B cell (primary cell): ENCODE results near the gene PAM. TPM values are rescaled to one million over a fixed set of nuclear protein-coding genes. Genes with fewer than 3 reads are reported as not detected.

ENCODE experiments used
- ATAC-seq: fragments of 200-7000 bp; cut with Tn5 transposase; one replicate; pipeline ENCODE4 v1.10.0; 2021; ENCODE audit warnings: low read depth, mild to moderate bottlenecking, moderate number of reproducible peaks, moderate library complexity
- CTCF ChIA-PET: fragments of 350-600 bp; sonication (Branson Sonifier 250); formaldehyde crosslinking; loops from one replicate; lab custom pipeline; 2021; ENCODE audit warnings: antibody characterized with exemption, inconsistent platforms; lab: Charles Lee
- POLR2A ChIA-PET: fragments of 350-600 bp; sonication (Branson Sonifier 250); formaldehyde crosslinking; loops from one replicate; lab custom pipeline; 2021; ENCODE audit warnings: antibody characterized with exemption; lab: Charles Lee
- DNase-seq: peaks from one replicate; pipeline ENCODE4 v3.0.0; 2013
- H2AFZ ChIP-seq: 2 replicates; pipeline ENCODE4 v1.6.1; 2012; ENCODE audit warnings: mild to moderate bottlenecking, low read depth, low read length; ENCODE audit not compliant: insufficient read depth, poor library complexity, severe bottlenecking
- H3K27ac ChIP-seq, 2 donors: 1 replicate in 1 of 2; 2 replicates in 1 of 2; pipeline ENCODE4 v1.5.1; 2012 to 2013; ENCODE audit warnings: low read length in 2 of 2, mild to moderate bottlenecking in 2 of 2, moderate library complexity in 1 of 2
- H3K27me3 ChIP-seq, 4 experiments: fragments of 200-600 bp in 1 of 4; sonication (generic) in 1 of 4; replicated peaks in 1 of 4; 1 replicate in 2 of 4; 2 replicates in 2 of 4; pipeline versions ENCODE4 v1.6.1 to v1.7.0; 2013 to 2016; ENCODE audit warnings: low read length in 3 of 4, mild to moderate bottlenecking in 2 of 4, mixed read lengths in 1 of 4, moderate library complexity in 1 of 4; ENCODE audit not compliant: insufficient read depth in 4 of 4, control insufficient read depth in 3 of 4; ENCODE audit errors: control extremely low read depth in 1 of 4
- H3K36me3 ChIP-seq, 2 experiments: replicated peaks in 1 of 2; 1 replicate in 1 of 2; 2 replicates in 1 of 2; pipeline versions ENCODE4 v1.6.1 to v1.7.1; 2013; ENCODE audit warnings: low read length in 1 of 2; ENCODE audit not compliant: insufficient read depth in 2 of 2, control insufficient read depth in 1 of 2; ENCODE audit errors: control extremely low read depth in 1 of 2, extremely low read depth in 1 of 2
- H3K4me1 ChIP-seq, 2 donors: fragments of 200-600 bp in 1 of 2; sonication (generic) in 1 of 2; 1 replicate in 1 of 2; 2 replicates in 1 of 2; pipeline versions ENCODE4 v1.5.1 to v1.6.1; 2013 to 2017; ENCODE audit warnings: low read length in 2 of 2; ENCODE audit not compliant: control insufficient read depth in 2 of 2, insufficient read depth in 2 of 2
- H3K4me2 ChIP-seq: replicated peaks from 2 replicates; pipeline ENCODE3; 2012; ENCODE audit warnings: mild to moderate bottlenecking, low read depth, low read length; ENCODE audit not compliant: poor library complexity, severe bottlenecking
- H3K4me3 ChIP-seq, 5 experiments: fragments of 200-600 bp in 1 of 5; sonication (generic) in 1 of 5; 1 replicate in 3 of 5; 2 replicates in 2 of 5; pipeline versions ENCODE4 v1.5.1 to v1.7.0; 2011 to 2016; ENCODE audit warnings: low read length in 4 of 5, mild to moderate bottlenecking in 4 of 5, low read depth in 2 of 5, control low read depth in 1 of 5, moderate library complexity in 1 of 5; ENCODE audit not compliant: insufficient read depth in 1 of 5; ENCODE audit errors: control extremely low read depth in 1 of 5, extremely low read depth in 1 of 5
- H3K79me2 ChIP-seq: fragments of 200-600 bp; sonication (generic); one replicate; pipeline ENCODE4 v1.6.0; 2016; ENCODE audit warnings: low read length; ENCODE audit not compliant: control insufficient read depth, insufficient read depth
- H3K9ac ChIP-seq: fragments of 200-600 bp; sonication (generic); 2 replicates; pipeline ENCODE4 v1.6.1; 2017; ENCODE audit warnings: mild to moderate bottlenecking, low read length, moderate library complexity
- H3K9me3 ChIP-seq, 3 donors: one replicate each; pipeline versions ENCODE4 v1.6.1 to v1.7.1; 2013; ENCODE audit warnings: low read length in 2 of 3; ENCODE audit not compliant: control insufficient read depth in 2 of 3, insufficient read depth in 1 of 3; ENCODE audit errors: control extremely low read depth in 1 of 3
- H4K20me1 ChIP-seq: 2 replicates; pipeline ENCODE4 v1.6.0; 2012; ENCODE audit warnings: mild to moderate bottlenecking, low read length; ENCODE audit not compliant: insufficient read depth, control insufficient read depth, poor library complexity, severe bottlenecking
- H3K27ac Mint-ChIP-seq: one replicate; pipeline ENCODE4 v1.8.0; 2021; ENCODE audit warnings: mixed read lengths
- H3K27me3 Mint-ChIP-seq: one replicate; pipeline ENCODE4 v1.8.0; 2021; ENCODE audit warnings: mixed read lengths
- H3K4me1 Mint-ChIP-seq: one replicate; pipeline ENCODE4 v1.8.0; 2021; ENCODE audit warnings: mixed read lengths
- H3K4me3 Mint-ChIP-seq: one replicate; pipeline ENCODE4 v1.8.0; 2021; ENCODE audit warnings: mixed read lengths
- H3K9me3 Mint-ChIP-seq: one replicate; pipeline ENCODE4 v1.8.0; 2022; ENCODE audit warnings: mixed read lengths; ENCODE audit not compliant: insufficient read depth
- EZH2 ChIP-seq: IDR thresholded peaks from 2 replicates; pipeline ENCODE4 v1.6.1; 2012; ENCODE audit warnings: borderline replicate concordance, low read depth, mild to moderate bottlenecking, moderate library complexity, low read length; ENCODE audit not compliant: insufficient read depth, poor library complexity, severe bottlenecking
- WGBS: methylation state at CpG from one replicate; pipeline ENCODE4 v1.1.5; 2013; ENCODE audit warnings: missing lambda C conversion rate; ENCODE audit not compliant: insufficient coverage; 5-methylcytosine and 5-hydroxymethylcytosine counted together
- intact Hi-C: fragments of 100-400 bp; cut with micrococcal nuclease; formaldehyde crosslinking; loops from one replicate; pipeline ENCODE4 v1.10.0; 2022
- polyA plus RNA-seq: library from polyadenylated mRNA; depleted of rRNA; stranded (reverse); fragments of >200 nt; gene quantifications from 2 replicates; pipeline ENCODE4 v1.2.3, GENCODE V29; 2012
- total RNA-seq, 2 donors: library from RNA; stranded (reverse); fragments of 120-200 nt in 1 of 2; gene quantifications; 1 replicate in 1 of 2; 2 replicates in 1 of 2; pipeline versions ENCODE4 v1.2.3 to v1.2.4, GENCODE V29; 2013 to 2022
- TF ChIP-seq, protein P1 (sequence below): fragments of 200-600 bp; IDR thresholded peaks from one replicate; pipeline ENCODE4 v1.8.0; 2022; ENCODE audit warnings: antibody characterized with exemption, mild to moderate bottlenecking

The PAM gene
- total and polyA plus RNA-seq, 2 donors (not counting 1 experiment from before 2014, with no cell fraction given), result 1.00 to 34.8 TPM

DNA sequence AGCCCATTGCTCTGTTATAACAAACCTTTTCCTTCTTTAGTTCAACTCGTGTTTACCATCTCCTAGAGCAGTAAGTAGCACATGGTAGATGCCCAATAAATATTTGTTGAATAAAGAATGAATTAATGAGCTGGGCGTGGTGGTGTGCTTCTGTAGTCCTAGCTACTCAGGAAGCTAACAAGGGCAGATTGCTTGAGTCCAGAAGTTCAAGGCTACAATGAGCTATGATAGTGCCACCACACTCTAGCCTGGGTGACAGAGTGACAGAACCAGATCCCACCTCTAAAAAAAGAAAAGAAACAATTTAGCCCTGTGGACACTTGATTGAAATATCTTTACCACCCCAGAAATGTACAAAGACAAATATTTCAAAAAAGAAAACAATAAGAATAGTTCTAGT lies 14.6 kb upstream of the PAM start:
- H3K27ac ChIP-seq, result no peak overlapping the region
- H3K9me3 Mint-ChIP-seq, result no peaks in the 10 kb centered on the region
- no peak overlapping the region for H3K4me2 ChIP-seq
- H2AFZ ChIP-seq, result no peak overlapping the region
- no peaks in the 10 kb centered on the region for H3K9me3 ChIP-seq
- H3K4me1 Mint-ChIP-seq, result no peaks in the 10 kb centered on the region
- ATAC-seq (no peak), DNase-seq (no peak)
- H3K4me3 ChIP-seq, result no peak overlapping the region
- no peak overlapping the region for H3K9ac ChIP-seq
- H3K4me3 Mint-ChIP-seq, result no peak overlapping the region
- ChIA-PET CTCF (no interaction called here), POLR2A (no interaction called here)
- H3K27me3 ChIP-seq, result no peaks in the 10 kb centered on the region
- TF ChIP-seq, protein P1, sequence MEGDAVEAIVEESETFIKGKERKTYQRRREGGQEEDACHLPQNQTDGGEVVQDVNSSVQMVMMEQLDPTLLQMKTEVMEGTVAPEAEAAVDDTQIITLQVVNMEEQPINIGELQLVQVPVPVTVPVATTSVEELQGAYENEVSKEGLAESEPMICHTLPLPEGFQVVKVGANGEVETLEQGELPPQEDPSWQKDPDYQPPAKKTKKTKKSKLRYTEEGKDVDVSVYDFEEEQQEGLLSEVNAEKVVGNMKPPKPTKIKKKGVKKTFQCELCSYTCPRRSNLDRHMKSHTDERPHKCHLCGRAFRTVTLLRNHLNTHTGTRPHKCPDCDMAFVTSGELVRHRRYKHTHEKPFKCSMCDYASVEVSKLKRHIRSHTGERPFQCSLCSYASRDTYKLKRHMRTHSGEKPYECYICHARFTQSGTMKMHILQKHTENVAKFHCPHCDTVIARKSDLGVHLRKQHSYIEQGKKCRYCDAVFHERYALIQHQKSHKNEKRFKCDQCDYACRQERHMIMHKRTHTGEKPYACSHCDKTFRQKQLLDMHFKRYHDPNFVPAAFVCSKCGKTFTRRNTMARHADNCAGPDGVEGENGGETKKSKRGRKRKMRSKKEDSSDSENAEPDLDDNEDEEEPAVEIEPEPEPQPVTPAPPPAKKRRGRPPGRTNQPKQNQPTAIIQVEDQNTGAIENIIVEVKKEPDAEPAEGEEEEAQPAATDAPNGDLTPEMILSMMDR, result no peak
- no peak for TF ChIP-seq EZH2
- WGBS, result 83% methylated on average over 1 of the region's 2 CpGs
- no peaks in the 10 kb centered on the region for H4K20me1 ChIP-seq
- H3K27ac Mint-ChIP-seq, result no peak overlapping the region
- no peaks in the 10 kb centered on the region for H3K79me2 ChIP-seq
- no peaks in the 10 kb centered on the region for H3K36me3 ChIP-seq
- no peaks in the 10 kb centered on the region for H3K4me1 ChIP-seq
- peaks cover 3% of the 10 kb centered on the region for H3K27me3 Mint-ChIP-seq
- intact Hi-C loops, result no loop called here

GRCh38 chr5:102742215-102742614 lies 12.9 kb upstream of the PAM start:
- TF ChIP-seq, protein P1, result no peak
- ChIA-PET POLR2A (no interaction called here), CTCF (no interaction called here)
- ATAC-seq, result no peak
- Histone ChIP-seq H2AFZ (no peak overlapping the region), H3K4me1 (no peaks in the 10 kb centered on the region), H3K79me2 (no peaks in the 10 kb centered on the region), H3K27me3 (no peaks in the 10 kb centered on the region), H4K20me1 (no peaks in the 10 kb centered on the region), H3K27ac (no peak overlapping the region), H3K36me3 (no peaks in the 10 kb centered on the region), H3K9ac (no peak overlapping the region), H3K4me2 (no peak overlapping the region), H3K9me3 (no peaks in the 10 kb centered on the region), H3K4me3 (no peak overlapping the region)
- no CpG with 5 or more reads among the region's 3 CpGs for WGBS
- Mint-ChIP-seq H3K9me3 (no peaks in the 10 kb centered on the region), H3K4me3 (no peak overlapping the region), H3K4me1 (peaks cover under 1% of the 10 kb centered on the region), H3K27ac (no peak overlapping the region), H3K27me3 (peaks cover 6% of the 10 kb centered on the region)
- intact Hi-C loops, result no loop called here
- no peak for DNase-seq
